GM10266 (cell line): ENCODE data around the gene CDAN1.

Experiments used
- DNase-seq: peaks from one replicate; pipeline ENCODE4 v3.0.0; 2012; ENCODE audit errors: extremely low spot score
- CTCF ChIP-seq: IDR thresholded peaks from 2 replicates; pipeline ENCODE4 v1.5.1; 2012; ENCODE audit warnings: mild to moderate bottlenecking, low read depth; ENCODE audit not compliant: control insufficient read depth, insufficient read depth; ENCODE audit errors: missing control alignments

The CDAN1 gene

GRCh38 chr15:42742149-42742548 lies 5.2 kb upstream of the CDAN1 start:
- TF ChIP-seq CTCF = no peak
- DNase-seq = no peak

DNA sequence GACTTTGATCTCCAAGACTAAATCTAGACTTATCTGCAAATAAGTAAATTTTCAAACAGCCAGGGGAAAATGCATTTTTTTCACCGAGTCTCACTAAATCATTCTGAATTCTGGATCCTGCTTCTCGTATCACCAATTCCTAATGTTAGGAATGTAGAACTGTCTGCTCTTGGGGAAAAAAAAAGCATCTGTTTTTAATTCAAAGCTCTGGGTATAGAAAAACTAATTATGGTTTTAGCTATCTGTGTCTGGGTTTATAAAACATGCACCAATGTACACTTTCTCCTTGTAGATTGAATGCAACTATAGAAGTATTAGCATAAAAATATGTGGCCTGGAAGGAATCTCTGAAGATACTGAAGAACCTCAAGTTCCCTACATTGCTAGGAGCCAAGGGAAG lies 4.8 kb upstream of the CDAN1 start:
- no peak for DNase-seq
- TF ChIP-seq CTCF = no peak

DNA sequence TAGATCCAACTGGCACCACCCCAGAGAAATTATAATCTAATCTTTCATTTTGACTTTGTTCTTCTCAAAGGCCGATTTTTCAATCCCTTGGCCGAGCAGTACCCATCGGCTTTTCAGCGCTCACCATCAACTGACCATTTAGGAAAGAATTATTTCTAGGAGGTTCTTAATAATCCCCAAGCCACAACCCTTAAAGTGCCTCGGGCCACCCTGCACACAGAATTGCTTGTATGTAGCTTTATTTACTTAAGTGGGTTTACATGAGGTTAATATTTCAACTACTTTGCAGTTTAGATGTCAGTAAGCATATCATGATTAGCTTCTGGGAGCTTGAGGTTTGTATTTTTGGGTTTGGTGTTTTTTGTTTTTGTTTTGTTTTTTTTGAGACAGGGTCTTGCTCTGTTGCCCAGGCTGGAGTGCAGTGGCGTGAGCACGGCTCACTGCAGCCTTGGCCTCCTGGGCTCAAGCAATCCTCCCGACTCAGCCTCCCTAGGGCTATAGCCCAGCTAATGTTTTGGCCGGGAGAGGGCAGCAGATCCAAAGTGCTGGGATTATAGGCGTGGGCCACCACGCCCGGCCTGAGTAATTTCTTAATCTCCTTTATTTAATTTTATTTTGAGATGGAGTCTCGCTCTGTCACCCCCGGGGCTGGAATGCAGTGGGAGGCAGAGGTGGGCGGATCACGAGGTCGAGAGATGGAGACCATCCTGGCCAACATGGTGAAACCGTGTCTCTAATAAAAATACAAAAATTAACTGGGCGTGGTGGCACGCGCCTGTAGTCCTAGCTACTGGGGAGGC lies 801 bp upstream of the CDAN1 start:
- DNase-seq = no peak
- no peak for TF ChIP-seq CTCF

DNA sequence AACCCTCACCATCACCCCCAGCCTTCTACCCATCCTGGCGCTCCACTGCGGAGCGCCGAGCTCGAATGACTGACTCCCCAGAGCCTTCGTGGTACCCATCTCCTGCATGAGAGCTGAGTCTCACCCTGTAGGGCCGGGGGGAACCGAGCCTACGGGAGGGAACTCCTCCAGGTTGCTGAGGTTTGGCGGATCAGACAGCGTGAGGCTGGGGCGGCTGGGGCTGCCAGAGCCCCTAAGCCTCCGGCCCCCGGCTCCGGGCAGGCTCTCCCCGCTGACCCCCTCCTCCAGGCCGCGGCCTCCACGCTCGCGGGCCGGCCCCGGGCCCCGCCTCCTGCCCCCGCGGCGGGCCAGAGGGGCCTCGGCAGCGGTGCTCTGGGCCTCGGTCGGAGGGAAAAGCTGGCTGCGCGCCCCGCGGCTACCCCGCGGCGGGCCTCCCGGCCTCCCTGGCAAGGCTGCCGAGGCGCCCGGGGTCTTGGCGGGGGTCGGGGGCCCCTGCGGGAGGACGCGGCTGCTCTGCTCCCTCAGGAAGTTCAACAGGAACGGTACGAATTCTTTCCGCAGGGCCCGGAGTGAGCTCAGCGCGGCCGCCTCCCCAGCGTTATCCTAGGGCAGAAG lies 643 bp downstream of the CDAN1 start:
- no peak for TF ChIP-seq CTCF
- DNase-seq = peak; percentile 69

GRCh38 chr15:42735382-42736165 lies 1.4 kb downstream of the CDAN1 start:
- no peak for DNase-seq
- no peak for TF ChIP-seq CTCF

- no peak for TF ChIP-seq CTCF
- DNase-seq = no peak
These were observed 2.8 kb downstream of the CDAN1 start for GRCh38 chr15:42734076-42734672.
